Raji (cell line): ENCODE data around the gene KCNV2.

ENCODE experiments used
- POLR2A ChIP-seq: IDR thresholded peaks from 2 replicates; pipeline ENCODE4 v1.6.1; 2011; ENCODE audit warnings: low read depth, low read length, control low read depth; ENCODE audit not compliant: insufficient read depth

KCNV2 gene

GRCh38 chr9:2729003-2729402 lies 11.7 kb downstream of the KCNV2 start:
- TF ChIP-seq POLR2A = no peak

GRCh38 chr9:2729721-2730120 lies 12.4 kb downstream of the KCNV2 start:
- TF ChIP-seq POLR2A = no peak

- TF ChIP-seq POLR2A = no peak
Measured at GRCh38 chr9:2730971-2731370, 13.7 kb downstream of the KCNV2 start.

- TF ChIP-seq POLR2A = no peak
Measured at GRCh38 chr9:2732492-2732891, 15.2 kb downstream of the KCNV2 start.

GRCh38 chr9:2740616-2741015 lies 23.3 kb downstream of the KCNV2 start:
- TF ChIP-seq POLR2A = no peak

GRCh38 chr9:2741441-2742158 lies 24.3 kb downstream of the KCNV2 start:
- no peak for TF ChIP-seq POLR2A

- TF ChIP-seq POLR2A = no peak
Measured at GRCh38 chr9:2742214-2742613, 24.9 kb downstream of the KCNV2 start.

- TF ChIP-seq POLR2A = no peak
Measured at GRCh38 chr9:2743937-2744529, 26.7 kb downstream of the KCNV2 start.

GRCh38 chr9:2745560-2746380 lies 28.5 kb downstream of the KCNV2 start:
- no peak for TF ChIP-seq POLR2A

GRCh38 chr9:2749485-2749884 lies 32.2 kb downstream of the KCNV2 start:
- TF ChIP-seq POLR2A = no peak

- no peak for TF ChIP-seq POLR2A
Measured at GRCh38 chr9:2755285-2755684, 38.0 kb downstream of the KCNV2 start.

- no peak for TF ChIP-seq POLR2A
Measured at GRCh38 chr9:2758162-2758897, 41.0 kb downstream of the KCNV2 start.

GRCh38 chr9:2758898-2759510 lies 41.7 kb downstream of the KCNV2 start:
- TF ChIP-seq POLR2A = no peak

GRCh38 chr9:2761424-2761823 lies 44.1 kb downstream of the KCNV2 start:
- no peak for TF ChIP-seq POLR2A

- no peak for TF ChIP-seq POLR2A
Measured at GRCh38 chr9:2764353-2764752, 47.0 kb downstream of the KCNV2 start.
